SK-MEL-5 (cell line): ENCODE measurements around the gene CNIH3. TPM values are rescaled to one million over a fixed set of nuclear protein-coding genes. Genes with fewer than 3 reads are reported as not detected.

Source experiments
- DNase-seq: peaks from one replicate; pipeline ENCODE4 v3.0.0-alpha.2; 2016; ENCODE audit warnings: low read depth, low spot score
- in situ Hi-C: cut with HindIII; loops from 2 replicates; pipeline ENCODE4 v1.10.0; 2016; ENCODE audit warnings: low sequenced_read_pairs, high pct_unique_total_duplicates, low pct_unique_long_range_greater_than_20kb
- total RNA-seq: library from RNA; depleted of rRNA; stranded (reverse); fragments of >200 nt; shearing (Covaris generic); gene quantifications from 2 replicates; pipeline ENCODE4 v1.2.3, GENCODE V29; 2014

CNIH3 gene
- total RNA-seq, 1 experiment from 2014 or later: 3.1 TPM

DNA sequence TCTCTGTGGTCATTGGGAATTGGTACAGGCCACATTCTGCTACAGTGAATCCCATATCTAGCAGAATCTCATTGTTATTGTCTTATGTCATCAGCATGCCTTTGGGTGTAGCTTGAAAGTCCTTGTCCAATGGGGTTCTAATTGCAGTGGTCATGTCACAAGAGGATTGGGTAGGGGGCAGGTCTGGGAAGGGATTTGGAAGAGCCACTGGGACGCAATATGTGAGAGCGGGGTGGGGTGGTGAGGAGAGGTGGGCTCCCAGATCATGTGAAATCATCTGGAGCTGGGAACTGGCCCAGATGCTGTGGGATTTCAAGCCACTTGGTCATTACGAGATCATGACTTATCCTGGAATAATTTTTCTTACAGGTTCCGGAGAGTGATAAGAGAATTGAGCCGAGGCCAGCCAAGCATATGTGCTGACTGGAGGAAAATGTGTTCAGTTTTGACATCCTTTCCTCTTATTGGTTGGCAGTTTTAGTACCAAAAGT is 16.3 kb downstream of the CNIH3 start:
- no peak for DNase-seq
- in situ Hi-C loops: no loop called here

DNA sequence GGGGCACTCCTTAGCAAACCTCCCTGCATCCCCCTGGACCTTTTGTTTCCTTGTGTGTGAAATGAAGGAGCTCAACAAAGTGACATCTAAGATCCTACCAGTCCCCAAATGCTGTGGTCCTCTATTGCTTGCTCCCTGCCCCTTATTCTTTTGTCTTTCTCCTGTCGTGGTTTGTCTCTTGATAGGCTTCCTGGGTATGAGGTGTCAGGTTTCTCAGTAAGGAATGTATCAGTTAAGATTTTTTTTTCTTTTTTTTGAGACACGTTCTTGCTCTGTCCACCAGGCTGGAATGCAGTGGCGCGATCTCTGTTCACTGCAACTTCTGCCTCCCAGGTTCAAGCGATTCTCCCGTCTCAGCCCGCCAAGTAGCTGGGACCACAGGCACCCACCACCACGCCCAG is 16.8 kb downstream of the CNIH3 start:
- in situ Hi-C loops: no loop called here

DNA sequence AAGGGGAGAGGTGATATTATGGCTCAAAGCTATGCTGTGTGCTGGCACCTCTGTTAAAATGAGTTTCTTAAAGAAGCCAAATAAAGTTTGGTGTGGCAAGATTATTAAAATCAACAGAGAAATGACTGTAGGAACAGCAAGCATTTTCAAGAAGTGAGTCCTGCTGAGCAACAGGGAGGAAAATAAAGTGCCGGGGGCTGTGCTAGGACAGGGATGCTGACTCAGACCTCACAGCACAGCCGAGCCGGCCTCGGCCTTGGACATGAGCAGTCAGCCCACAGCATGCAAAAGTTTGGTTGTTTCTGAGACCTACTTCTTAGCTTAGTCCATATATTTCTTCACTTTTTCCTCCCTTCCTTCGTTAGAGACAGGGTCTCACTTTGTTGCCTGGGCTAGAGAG is 19.2 kb downstream of the CNIH3 start:
- no peak for DNase-seq
- in situ Hi-C loops: no loop called here

More for the DNA sequence above, 16.8 kb downstream of the CNIH3 start:
- DNase-seq: no peak

DNA sequence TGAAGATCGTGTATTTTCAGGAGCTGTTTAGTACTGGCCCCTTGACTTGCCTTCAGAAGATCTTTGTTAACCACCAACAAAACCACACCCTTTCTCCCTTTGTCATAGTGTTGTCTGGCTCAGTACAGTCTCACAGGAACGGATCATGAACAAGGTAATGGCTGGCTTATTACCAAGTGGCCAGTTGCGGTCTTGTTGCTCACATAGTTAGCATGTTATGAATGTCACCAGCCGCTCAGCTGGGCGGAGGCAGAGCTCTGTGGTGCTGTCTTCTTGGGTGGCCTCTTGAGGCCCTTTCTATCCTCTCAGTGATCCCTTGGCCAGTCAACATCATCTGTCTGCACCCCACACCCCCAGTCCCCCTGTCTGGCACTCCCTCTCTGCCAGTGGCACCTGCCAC is 21.4 kb downstream of the CNIH3 start:
- DNase-seq: no peak
- in situ Hi-C loops: no loop called here

DNA sequence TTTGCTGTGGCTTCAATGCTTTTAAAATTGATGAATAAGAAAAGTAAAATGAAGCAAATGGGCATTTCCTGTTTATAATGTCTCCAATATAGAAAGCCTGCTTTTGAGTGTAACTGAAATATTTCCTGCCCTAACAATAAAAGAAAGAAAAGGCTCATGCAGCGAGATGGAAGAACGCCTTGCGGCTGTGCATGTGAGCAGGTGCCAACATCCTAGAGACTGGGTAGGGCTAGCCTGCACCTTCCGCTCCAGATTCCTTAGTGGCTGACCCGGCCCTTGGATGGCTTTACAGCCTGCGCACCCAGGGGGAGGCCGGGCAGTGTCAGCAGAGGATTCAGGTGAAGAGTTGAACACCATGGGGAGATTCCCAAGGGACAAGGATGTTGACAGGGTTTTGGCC is 21.8 kb downstream of the CNIH3 start:
- DNase-seq: no peak
- in situ Hi-C loops: no loop called here

DNA sequence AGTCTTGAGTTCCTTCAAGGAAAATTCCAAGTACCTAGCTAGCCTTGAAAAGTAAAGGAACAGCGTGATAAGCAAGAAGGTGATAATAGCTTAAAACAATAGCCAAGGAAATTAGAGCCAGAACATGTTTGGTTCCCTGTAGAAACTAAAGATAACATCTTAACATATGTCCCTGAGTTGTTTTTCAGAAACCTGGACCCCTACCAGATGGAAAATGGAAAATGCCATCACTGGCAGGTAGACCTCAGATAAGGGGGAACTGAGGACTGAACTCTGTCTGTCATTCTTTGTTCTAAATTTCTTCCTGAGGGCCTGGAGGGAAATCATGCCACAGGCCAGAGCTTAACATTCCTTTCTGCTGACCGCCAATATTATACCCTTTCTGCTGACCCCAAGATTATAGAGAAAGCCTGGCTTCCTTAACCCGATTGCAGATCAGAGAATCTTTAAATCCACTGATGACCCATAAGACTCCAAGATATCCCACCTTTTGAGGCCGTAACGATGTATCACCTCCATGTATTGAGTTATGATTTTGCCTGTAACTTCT is 23.4 kb downstream of the CNIH3 start:
- in situ Hi-C loops: no loop called here
- no peak for DNase-seq

DNA sequence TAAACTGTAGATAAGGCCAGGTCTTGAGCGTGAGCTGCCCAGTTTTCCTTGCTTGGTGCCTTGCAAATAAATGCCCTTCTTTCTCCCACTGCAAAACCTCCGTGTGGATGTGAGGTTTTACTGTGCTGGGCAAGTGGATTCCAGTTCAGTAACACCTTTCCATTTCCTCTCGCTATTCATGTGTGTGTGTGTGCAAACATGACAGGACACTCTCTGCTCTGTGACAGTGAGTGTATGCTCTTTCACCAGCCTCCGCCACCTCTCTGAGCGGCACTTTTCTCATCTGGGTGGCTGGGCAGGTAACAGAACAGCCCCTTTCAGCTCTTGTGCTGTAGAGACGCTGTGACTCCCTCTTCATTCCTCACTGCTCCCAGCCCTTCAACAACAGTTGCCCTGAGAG is 23.9 kb downstream of the CNIH3 start:
- in situ Hi-C loops: no loop called here
- DNase-seq: no peak

DNA sequence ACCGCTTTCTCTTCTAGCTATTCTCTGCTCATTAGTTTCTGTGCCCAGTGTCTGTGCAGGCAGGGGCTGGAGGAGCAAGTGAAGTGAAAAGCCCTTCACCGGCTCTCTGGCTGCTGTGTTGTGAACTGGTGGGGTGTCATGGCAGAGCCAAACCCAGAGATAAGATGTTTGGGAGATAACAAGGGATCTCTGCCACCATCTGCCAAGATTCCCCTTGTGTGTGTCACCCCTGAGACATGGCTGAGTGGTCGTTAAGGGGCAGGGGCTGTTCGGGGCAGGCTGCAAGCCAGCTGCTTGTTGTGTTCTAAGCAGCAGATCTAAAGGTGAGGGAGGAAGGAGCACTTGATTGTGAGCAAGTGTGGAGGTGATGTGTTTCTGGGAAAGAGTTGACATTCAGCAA is 24.5 kb downstream of the CNIH3 start:
- in situ Hi-C loops: no loop called here
- no peak for DNase-seq

DNA sequence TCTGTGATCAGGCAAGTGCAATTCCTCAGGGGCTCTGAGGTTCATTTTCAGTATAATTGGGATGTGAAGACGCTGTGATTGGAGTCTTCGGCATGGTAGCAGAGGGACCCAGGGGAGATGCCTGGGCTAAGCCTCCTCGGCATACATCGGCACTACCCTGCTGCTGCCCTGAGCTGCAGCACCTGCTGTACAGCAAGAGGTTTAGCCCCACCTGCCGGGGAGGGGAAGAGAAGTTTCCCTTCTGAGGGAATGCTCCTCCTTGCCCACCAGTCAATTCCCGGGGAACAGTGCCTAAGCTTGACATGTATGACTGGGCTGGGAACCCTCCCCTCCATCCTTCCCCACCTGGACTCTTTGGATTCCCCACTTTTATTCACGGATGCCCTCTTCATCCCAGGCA is 24.9 kb downstream of the CNIH3 start:
- in situ Hi-C loops: no loop called here

DNA sequence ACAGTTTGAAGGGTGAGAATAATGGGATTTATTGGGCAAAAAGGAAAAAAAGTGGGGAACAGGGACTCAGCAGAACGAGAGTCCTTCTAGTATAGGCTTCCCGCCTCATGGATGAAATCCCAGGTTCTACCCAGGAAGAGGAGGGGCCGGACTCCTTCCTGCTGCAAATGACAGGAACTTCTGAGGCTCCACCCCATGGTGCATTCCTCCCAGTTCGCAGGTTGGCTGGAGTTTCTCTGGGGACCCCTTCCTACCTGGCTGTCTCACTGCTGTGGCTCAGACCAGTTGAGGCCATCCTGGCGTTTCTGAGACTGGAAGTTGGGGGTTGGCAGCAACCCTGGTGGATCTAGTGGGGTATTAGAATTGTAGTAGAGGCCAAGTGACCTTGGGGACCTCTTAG is 27.5 kb downstream of the CNIH3 start:
- no peak for DNase-seq
- in situ Hi-C loops: no loop called here

More for the DNA sequence above, 24.9 kb downstream of the CNIH3 start:
- DNase-seq: peak; percentile 26

DNA sequence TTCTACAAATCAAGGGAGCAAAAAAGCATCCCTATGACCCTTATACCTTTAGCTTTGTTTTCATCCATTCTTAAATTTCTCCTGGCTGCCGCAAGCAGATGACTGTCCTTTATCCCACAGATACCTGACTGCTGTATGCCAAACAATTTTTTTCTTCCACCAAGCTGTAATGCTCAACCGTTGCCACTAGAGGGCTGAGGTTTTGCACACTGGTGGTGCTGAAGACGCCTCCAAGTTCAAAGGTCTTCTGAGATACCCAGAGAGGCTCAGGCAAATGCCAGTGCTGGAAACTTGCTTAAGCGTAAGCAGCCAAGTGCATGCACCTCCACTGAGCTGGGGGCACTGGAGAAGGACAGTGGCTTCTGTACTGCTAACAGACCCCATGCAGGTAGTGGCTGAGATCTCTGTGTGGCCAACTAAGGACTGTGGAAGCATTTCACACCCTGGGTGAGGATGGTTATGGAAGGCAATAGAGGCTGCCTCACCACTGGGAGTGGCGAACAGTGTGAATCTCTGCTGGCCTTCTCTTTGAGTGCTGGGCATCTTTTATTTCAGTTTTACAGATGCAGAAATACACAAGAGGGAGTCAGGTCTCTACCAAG is 28.5 kb downstream of the CNIH3 start:
- in situ Hi-C loops: no loop called here
- peak; percentile 75 for DNase-seq

DNA sequence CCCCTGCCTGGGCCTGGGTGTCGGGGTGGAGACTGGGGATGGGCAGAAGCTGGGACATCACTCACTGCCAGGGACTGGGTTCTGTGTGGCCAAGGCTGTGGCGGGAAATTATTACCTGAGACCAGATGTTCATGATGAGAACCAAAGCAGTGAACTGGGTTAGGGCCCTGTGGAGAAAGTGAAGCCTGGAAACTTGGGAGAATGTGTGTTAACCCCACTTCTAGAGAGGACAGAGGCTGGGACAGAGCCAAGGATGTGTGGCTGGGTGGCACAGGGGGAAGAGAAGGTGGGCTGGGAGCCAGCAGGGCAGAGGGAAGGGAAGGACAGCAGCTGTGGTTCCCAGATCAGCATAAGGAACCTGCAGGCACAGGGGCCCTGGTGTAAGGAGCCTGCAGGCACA is 31.3 kb downstream of the CNIH3 start:
- in situ Hi-C loops: no loop called here
- no peak for DNase-seq

DNA sequence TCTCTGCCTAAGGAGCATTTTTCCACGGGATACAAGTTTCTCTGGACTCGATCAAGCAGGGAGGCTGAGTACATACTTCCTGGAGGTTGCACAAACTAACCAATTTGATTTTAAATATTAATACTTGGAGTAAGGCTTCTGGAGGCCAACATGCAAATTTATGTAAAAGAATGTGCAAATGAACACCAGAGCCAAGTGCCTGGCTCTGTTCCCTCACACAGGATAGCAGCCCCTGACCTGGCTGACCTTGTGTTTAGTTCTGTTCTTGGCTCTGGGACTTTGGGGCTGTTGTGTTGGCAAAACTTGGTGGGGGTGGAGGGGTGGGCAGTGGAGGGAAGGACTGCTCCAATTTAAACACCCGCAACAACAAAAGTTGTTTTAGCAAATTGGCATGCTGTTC is 34.2 kb downstream of the CNIH3 start:
- no peak for DNase-seq
- in situ Hi-C loops: no loop called here

DNA sequence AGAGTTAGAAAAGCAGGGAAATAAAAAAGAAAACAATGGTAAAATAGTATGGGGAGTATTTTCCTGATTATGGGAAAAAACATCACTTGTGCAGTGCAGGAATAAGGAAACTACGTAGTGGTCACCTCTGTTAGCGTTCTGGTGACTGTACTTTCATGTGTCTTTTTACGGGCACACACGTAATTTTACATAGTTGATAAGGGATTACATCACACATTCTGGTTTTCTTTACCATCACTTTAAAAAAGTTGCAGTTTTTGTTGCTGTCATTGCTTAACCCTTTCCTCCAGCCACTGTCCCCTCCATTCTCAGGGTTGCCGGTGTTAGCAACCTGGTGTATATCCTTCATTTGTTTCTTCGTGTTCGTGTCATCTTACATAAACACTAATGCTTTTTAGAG is 35.1 kb downstream of the CNIH3 start:
- in situ Hi-C loops: no loop called here
- no peak for DNase-seq

DNA sequence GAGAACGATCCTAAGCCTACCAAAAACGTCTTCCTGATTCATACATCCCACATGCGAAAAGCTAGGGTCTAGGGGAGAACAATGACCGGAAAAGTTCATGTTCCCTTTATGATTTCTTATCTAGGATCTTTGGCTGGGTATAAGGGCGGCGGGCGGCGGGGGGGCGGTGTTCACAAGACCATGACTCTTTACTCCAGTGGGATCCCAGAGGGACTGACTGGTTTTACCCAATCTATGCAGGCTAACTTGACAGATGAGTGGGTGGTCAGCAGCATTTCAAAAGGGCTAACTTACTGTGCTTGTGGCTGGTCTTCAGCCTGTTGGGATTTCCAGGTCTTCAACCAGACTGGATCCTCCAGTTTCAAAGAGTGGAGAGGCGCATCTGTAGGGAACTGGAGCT is 40.3 kb downstream of the CNIH3 start:
- in situ Hi-C loops: no loop called here
- no peak for DNase-seq

DNA sequence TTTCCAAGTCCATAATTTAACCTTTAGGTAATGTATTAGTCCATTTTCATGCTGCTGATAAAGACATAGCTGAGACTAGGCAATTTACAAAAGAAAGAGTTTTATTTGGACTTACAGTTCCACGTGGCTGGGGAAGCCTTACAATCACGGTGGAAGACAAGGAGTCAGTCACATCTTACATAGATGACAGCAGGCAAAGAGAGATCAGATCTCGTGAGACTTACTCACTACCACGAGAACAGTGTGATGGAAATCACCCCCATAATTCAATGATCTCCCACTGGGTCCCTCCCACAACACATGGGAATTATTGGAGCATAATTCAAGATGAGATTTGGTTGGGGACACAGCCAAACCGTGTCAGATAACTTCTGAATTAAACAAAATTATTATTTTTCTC is 44.0 kb downstream of the CNIH3 start:
- in situ Hi-C loops: no loop called here
- DNase-seq: peak; percentile 37

DNA sequence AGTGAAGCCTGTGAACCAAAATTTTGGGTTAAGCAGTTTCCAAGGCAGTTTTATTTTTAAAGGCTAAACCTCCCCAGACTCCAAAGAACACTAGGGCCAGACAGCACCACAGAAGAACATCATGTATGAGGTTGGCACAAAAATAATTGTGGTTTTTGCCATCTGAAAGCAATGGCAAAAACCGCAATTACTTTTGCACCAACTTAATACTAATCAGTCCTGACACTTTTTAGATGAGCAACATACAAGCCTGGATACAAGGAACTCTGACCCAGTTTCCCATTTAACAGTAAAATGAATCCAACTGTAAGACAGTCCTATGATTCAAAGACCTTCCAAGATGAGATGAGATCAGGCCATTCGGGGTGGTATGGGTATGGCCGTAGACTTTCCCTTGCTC is 46.8 kb downstream of the CNIH3 start:
- in situ Hi-C loops: no loop called here
- no peak for DNase-seq

DNA sequence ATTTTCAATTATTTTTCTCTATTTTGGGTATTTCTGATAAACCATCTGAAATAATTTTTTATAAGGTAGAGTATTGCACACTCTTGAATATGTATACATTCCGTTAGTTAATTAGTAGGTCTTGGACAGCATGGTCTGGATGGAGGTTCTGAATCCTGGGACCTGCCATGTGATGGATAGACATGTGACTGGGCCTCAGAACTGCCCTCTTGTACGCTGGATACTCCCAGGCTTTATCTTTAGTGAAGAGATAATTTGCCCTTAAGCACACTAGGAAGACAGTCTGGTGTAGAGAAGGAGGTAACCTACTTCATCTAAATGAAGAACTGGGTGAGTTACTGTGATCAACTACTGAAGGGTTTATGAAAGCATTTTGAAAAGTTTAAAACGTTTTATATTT is 48.9 kb downstream of the CNIH3 start:
- DNase-seq: no peak
- in situ Hi-C loops: no loop called here

DNA sequence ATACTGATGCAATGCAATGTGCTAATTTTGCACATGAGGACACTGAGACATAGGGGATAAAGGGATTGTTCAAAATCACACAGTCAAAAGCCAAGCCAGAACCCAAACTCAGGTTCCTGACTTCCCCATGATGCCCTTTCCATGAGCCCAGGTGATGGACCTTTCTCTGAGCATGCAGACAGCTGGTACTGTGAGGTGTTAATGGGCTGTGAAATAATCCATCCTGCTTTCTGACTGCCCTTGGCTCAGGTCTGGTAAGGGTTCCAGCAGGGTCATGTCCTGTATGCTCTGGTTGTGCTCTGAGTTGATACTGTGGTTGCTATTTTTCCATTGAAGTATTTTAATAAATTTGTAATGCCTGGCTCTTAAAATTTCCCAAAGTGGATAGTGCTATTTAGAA is 50.0 kb downstream of the CNIH3 start:
- DNase-seq: no peak
- in situ Hi-C loops: no loop called here

DNA sequence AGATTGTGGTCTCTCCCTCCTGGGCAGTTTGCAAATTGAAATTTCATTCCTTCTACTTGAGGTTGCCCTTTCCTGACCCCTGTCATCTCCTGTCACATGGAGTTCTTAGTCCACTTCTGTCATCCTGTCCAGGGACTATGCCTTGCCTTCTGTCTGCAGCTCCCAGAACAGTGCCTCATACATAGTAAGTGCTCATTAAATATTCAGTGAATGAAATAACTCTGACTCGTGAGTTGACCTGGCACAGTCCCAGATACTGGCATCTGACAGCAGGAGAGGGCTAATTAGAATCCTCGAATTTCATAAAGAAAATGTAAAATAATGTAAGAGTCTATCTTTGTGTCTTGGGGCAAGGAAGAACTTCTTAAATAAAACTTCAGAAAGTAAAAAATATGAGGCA is 50.8 kb downstream of the CNIH3 start:
- in situ Hi-C loops: no loop called here
- no peak for DNase-seq
